ENCODE data around the gene PLA2G2F. TPM values are rescaled to one million over a fixed set of nuclear protein-coding genes. Genes with fewer than 3 reads are reported as not detected.

The PLA2G2F gene
- polyA plus RNA-seq, 1 donor, result not detected

GRCh38 chr1:20188455-20188817 lies 49.3 kb downstream of the PLA2G2F start:
- DNase-seq (ENCODE audit: low read depth), result no peak

GRCh38 chr1:20189664-20190063 lies 50.5 kb downstream of the PLA2G2F start:
- no peak for DNase-seq (ENCODE audit: low read depth)

- DNase-seq (ENCODE audit: low read depth), result no peak
Measured at GRCh38 chr1:20190256-20191160, 51.4 kb downstream of the PLA2G2F start.

GRCh38 chr1:20191266-20191825 lies 52.2 kb downstream of the PLA2G2F start:
- DNase-seq (ENCODE audit: low read depth), result no peak

- DNase-seq (ENCODE audit: low read depth), result no peak
Measured at GRCh38 chr1:20192364-20192763, 53.2 kb downstream of the PLA2G2F start.

- DNase-seq (ENCODE audit: low read depth), result no peak
Measured at GRCh38 chr1:20192871-20193411, 53.8 kb downstream of the PLA2G2F start.

GRCh38 chr1:20194224-20194623 lies 55.1 kb downstream of the PLA2G2F start:
- no peak for DNase-seq (ENCODE audit: low read depth)

GRCh38 chr1:20194757-20195461 lies 55.8 kb downstream of the PLA2G2F start:
- DNase-seq (ENCODE audit: low read depth), result no peak

GRCh38 chr1:20195462-20195780 lies 56.3 kb downstream of the PLA2G2F start:
- no peak for DNase-seq (ENCODE audit: low read depth)

- DNase-seq (ENCODE audit: low read depth), result no peak
Measured at GRCh38 chr1:20197329-20197791, 58.2 kb downstream of the PLA2G2F start.

- DNase-seq (ENCODE audit: low read depth), result no peak
Measured at GRCh38 chr1:20198296-20198695, 59.2 kb downstream of the PLA2G2F start.

- no peak for DNase-seq (ENCODE audit: low read depth)
Measured at GRCh38 chr1:20198918-20199317, 59.8 kb downstream of the PLA2G2F start.

GRCh38 chr1:20199403-20199802 lies 60.3 kb downstream of the PLA2G2F start:
- DNase-seq (ENCODE audit: low read depth), result no peak

GRCh38 chr1:20199840-20200239 lies 60.7 kb downstream of the PLA2G2F start:
- no peak for DNase-seq (ENCODE audit: low read depth)

Other genes starting within 250 kb of the PLA2G2F start
- gene PLA2G2E, start 215.7 kb upstream of the PLA2G2F start, polyA plus RNA-seq (ENCODE audit: insufficient read length), result not detected
- gene PLA2G2A, start 159.7 kb upstream of the PLA2G2F start, polyA plus RNA-seq (ENCODE audit: insufficient read length), result 0.57 TPM
- 0.25 TPM for gene PLA2G5, start 69.1 kb upstream of the PLA2G2F start, polyA plus RNA-seq (ENCODE audit: insufficient read length)
- gene PLA2G2D, start 19.8 kb upstream of the PLA2G2F start, polyA plus RNA-seq (ENCODE audit: insufficient read length), result 0.05 TPM
- 0.15 TPM for gene UBXN10, start 46.8 kb downstream of the PLA2G2F start, polyA plus RNA-seq (ENCODE audit: insufficient read length)
- gene PLA2G2C, start 47.2 kb downstream of the PLA2G2F start, polyA plus RNA-seq (ENCODE audit: insufficient read length), result 0.05 TPM
- gene VWA5B1, start 151.6 kb downstream of the PLA2G2F start, polyA plus RNA-seq (ENCODE audit: insufficient read length), result 0.13 TPM